HG03196 (cell line): ENCODE measurements around the gene GREB1L.

Experiments used
- ATAC-seq: cut with Tn5 transposase; IDR thresholded peaks from one replicate; pipeline ENCODE4 v1.9.1; 2021; ENCODE audit not compliant: unreplicated experiment

GREB1L gene

DNA sequence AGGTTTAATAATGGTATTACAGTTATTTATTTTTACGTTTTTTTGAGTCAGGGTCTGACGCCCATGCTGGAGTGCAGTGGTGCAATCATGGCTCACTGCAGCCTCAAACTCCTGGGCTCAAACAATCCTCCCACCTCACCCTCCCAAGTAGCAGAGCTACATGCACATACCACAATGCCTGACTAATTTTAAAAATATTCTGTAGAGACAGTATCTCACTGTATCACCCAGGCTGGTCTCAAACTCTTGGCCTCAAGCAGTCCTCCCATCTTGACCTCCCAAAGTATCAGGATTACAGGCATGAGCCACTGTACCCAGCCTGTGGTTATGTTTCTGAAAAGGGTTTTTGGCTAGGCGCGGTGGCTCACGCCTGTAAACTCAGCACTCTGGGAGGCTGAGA lies 237.7 kb downstream of the GREB1L start:
- ATAC-seq = no peak

DNA sequence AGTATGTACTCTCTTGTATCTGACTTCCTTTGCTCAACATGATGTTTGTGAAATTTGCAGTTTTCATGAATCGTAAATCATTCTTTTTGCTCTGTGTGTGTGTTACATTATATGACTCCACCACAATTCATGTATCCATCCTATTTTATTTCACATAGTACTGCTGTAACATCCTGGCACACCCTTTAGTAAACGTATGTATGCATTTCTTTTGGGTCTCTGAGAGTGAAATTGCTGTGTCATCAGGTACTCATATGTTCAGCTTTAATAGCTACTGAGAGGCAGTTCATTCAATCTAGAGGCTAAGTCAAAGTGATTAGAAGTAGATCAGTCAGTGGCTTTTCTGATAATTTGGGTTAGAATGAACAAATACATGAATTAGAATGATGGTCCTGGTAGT lies 239.7 kb downstream of the GREB1L start:
- no peak for ATAC-seq

DNA sequence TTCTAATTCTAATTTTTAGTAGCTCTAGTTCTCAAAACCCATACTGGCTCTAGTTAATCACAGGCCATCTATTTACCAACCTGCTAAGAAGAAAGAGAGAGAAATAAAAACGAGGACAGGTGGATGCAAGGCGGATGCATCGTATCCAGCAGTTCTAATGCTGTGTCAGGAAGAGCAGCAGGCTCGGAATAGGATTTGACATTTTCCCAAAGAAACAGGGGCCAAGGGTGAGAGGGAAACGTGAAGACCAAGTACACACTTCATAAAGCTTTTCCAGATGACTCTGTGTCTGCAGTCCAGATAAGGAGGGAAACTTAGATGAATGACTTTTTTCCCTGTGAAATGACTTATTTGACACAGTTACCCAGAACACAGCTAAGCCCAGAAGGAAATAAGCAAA lies 241.0 kb downstream of the GREB1L start:
- ATAC-seq = no peak

GRCh38 chr18:21484851-21485636 lies 243.0 kb downstream of the GREB1L start:
- ATAC-seq = no peak

DNA sequence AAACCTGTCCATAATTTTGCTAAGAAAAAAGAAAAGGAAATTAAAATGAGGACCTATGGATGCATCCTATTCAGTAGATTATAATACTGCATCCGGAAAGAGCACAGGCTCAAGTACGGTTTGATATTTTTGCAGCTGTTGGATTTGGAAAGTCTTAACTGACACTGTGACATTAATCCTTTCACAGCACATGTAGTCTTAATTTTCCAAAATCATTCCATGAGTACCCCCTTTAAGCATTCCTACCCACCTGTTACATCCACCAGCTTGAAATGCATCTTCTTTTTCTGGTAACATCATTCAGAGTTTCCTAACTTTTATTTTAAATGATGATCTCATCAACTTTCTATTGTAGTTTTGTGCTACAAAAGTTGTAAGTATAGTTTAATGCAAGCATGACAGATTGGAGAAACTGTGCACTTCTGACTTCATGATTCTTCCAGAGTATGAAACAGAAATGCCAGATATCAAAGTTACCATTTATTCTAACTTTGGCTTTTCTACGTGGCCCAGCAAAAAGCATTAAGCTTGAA lies 244.9 kb downstream of the GREB1L start:
- no peak for ATAC-seq

GRCh38 chr18:21489119-21489750 lies 247.2 kb downstream of the GREB1L start:
- ATAC-seq = no peak

- ATAC-seq = no peak
Measured at GRCh38 chr18:21489919-21490495, 248.0 kb downstream of the GREB1L start.

GRCh38 chr18:21490748-21491147 lies 248.7 kb downstream of the GREB1L start:
- ATAC-seq = no peak

GRCh38 chr18:21496277-21496835 lies 254.3 kb downstream of the GREB1L start:
- ATAC-seq = no peak

GRCh38 chr18:21499997-21500396 lies 258.0 kb downstream of the GREB1L start:
- ATAC-seq = no peak

GRCh38 chr18:21502661-21503060 lies 260.6 kb downstream of the GREB1L start:
- no peak for ATAC-seq

GRCh38 chr18:21507913-21508701 lies 266.1 kb downstream of the GREB1L start:
- ATAC-seq = no peak

DNA sequence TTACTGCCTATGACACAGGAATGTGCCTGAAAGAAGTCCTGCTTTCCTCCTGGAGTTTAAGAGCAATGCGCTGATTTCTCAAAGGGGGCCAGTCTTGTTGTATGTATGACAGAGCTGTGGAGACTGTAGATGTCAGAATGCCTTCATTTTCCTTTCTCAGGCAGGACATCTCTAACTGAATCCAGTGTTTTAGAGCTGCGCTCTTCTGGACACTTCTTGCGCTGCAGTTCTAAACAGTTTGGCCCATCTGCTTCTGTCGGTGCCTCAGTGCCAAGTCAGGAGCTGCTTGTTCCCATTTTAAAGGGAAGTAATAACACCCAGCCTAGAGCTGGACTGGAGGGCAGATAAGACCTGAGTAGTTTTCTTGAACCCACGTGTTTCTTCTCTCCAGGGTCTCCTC lies 267.0 kb downstream of the GREB1L start:
- no peak for ATAC-seq

DNA sequence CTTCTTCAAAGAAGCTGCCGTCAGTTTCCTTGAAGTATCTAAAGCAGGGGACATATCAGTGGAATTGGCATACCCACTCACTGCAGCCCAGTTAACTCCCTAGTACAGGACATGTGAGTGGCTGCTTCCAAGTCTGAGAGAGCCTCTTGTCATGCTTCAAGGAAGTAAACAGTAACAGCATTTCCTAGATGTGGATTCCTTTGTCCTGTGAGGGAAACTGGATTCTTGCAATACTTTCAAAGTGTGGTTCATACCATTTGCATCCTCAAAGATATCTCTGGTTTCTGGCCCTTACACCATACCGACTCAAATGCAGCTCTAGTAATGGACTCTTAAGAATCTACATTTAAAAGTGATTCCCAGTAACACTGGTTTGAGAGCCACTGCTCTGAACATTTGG lies 271.3 kb downstream of the GREB1L start:
- no peak for ATAC-seq

- ATAC-seq = no peak
Measured at GRCh38 chr18:21513741-21514140, 271.7 kb downstream of the GREB1L start.

DNA sequence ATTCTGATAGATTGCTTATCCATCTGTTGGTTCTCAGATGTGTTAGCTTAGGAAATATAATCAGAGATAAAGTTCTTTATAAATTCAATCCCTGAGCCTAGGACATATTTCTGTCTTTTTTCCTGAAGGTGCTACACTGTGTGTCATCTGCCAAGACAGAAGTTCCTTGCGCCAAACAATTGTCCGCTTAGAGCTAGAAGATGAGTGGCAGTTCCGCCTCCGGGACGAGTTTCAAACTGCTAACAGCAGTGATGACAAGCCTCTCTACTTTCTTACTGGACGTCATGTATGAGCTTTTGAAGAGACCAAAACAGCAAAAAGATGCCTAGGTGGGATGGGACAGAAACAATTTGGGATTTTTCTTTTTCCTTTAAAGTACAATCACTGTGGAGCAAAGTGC lies 280.5 kb downstream of the GREB1L start:
- ATAC-seq = no peak

GRCh38 chr18:21525916-21526315 lies 283.9 kb downstream of the GREB1L start:
- ATAC-seq = no peak

- no peak for ATAC-seq
Measured at GRCh38 chr18:21526463-21526862, 284.4 kb downstream of the GREB1L start.

DNA sequence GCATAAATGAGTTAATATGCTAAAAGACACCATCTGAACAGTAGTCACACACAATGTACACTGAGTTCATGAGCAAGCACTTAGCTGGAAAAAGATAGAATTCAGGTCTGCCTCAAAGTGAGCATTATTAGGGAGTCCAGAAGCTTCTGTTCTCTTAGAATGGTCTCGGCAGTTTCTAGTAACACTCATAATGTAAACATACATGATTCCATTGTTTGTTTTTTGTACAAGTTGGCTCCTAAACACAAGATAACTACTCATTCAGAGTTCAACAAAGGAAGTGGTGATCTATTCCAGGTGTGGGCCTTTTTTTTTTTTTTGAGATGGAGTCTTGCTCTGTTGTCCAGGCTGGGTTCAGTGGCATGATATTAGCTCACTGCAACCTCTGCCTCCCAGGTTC lies 292.3 kb downstream of the GREB1L start:
- no peak for ATAC-seq

GRCh38 chr18:21538230-21538629 lies 296.2 kb downstream of the GREB1L start:
- no peak for ATAC-seq

GRCh38 chr18:21546423-21546822 lies 304.4 kb downstream of the GREB1L start:
- ATAC-seq = no peak
